HL-60 (cell line): Measurements from ENCODE around the gene PPP2R3C.
"Not testable (repeated sequence)": the region's sequence is repeated elsewhere in the genome, so short reads cannot be mapped to it uniquely, and the experiment has no call there.

ENCODE experiments used
- DNase-seq, 2 experiments: peaks; one replicate each; pipeline ENCODE4 v3.0.0-alpha.2; 2010 to 2020; ENCODE audit warnings: low read depth in 1 of 2, low spot score in 1 of 2
- H3K27ac ChIP-seq: fragments of 250-450 bp; sonication (Bioruptor Pico); replicated peaks from 2 replicates; pipeline ENCODE4 v1.5.1; 2020; ENCODE audit warnings: mild to moderate bottlenecking, moderate library complexity
- H3K27me3 ChIP-seq: fragments of 250-450 bp; sonication (Bioruptor Pico); 2 replicates; pipeline ENCODE4 v1.5.1; 2021; ENCODE audit warnings: mild to moderate bottlenecking, moderate library complexity; ENCODE audit not compliant: insufficient read depth, poor library complexity, severe bottlenecking
- H3K4me3 ChIP-seq: replicated peaks from 2 replicates; pipeline ENCODE4 v1.5.1; 2011; ENCODE audit warnings: mild to moderate bottlenecking, control low read depth, low read length; ENCODE audit not compliant: insufficient read depth
- CTCF ChIP-seq: IDR thresholded peaks from one replicate; pipeline ENCODE4 v1.5.1; 2011; ENCODE audit warnings: low read length, control low read depth, inconsistent platforms; ENCODE audit not compliant: insufficient read depth
- GABPA ChIP-seq: IDR thresholded peaks from 2 replicates; pipeline ENCODE4 v1.6.1; 2012; ENCODE audit warnings: low read depth
- POLR2AphosphoS5 ChIP-seq: IDR thresholded peaks from 2 replicates; pipeline ENCODE4 v1.6.1; 2012; ENCODE audit warnings: low read depth
- REST ChIP-seq: IDR thresholded peaks from 2 replicates; pipeline ENCODE4 v1.6.1; 2012; ENCODE audit warnings: low read depth; ENCODE audit not compliant: insufficient replicate concordance
- SPI1 ChIP-seq: IDR thresholded peaks from 2 replicates; pipeline ENCODE4 v1.6.1; 2012; ENCODE audit warnings: low read depth, mild to moderate bottlenecking, borderline replicate concordance

The PPP2R3C gene

GRCh38 chr14:35042632-35043031 lies 79.2 kb downstream of the PPP2R3C start:
- no peaks in the 10 kb centered on the region for H3K27me3 ChIP-seq
- DNase-seq, result no peak
- 0 out of 2 replicates have a peak overlapping the region, but pooled peaks have one; percentile 1 for H3K27ac ChIP-seq
- no peak overlapping the region for H3K4me3 ChIP-seq
- TF ChIP-seq REST (no peak), SPI1 (no peak), POLR2AphosphoS5 (no peak), CTCF (no peak), GABPA (no peak)

- not testable (repeated sequence) for H3K27ac ChIP-seq, H3K27me3 ChIP-seq, DNase-seq, H3K4me3 ChIP-seq
Observed at GRCh38 chr14:35038312-35038711, 83.5 kb downstream of the PPP2R3C start.
